GM21423 (cell line): Measurements from ENCODE around the gene RIOK2.
"Not testable (repeated sequence)": the region's sequence is repeated elsewhere in the genome, so short reads cannot be mapped to it uniquely, and the experiment has no call there.

Source experiments
- ATAC-seq: cut with Tn5 transposase; IDR thresholded peaks from one replicate; pipeline ENCODE4 v1.9.1; 2021; ENCODE audit warnings: mild to moderate bottlenecking, moderate library complexity; ENCODE audit not compliant: unreplicated experiment

The RIOK2 gene

GRCh38 chr5:97183100-97183929 lies at the start of gene RIOK2:
Gene RIOK2 (minus strand): TSS chr5:97183247. CDS start chr5:97183191, 56 bp downstream.
- ATAC-seq: peak; percentile 88

- ATAC-seq: no peak
These were observed 48.1 kb upstream of the RIOK2 start for GRCh38 chr5:97231025-97231636.

- no peak for ATAC-seq
These were observed 46.7 kb upstream of the RIOK2 start for GRCh38 chr5:97229688-97230285.

- ATAC-seq: no peak
These were observed 46.1 kb upstream of the RIOK2 start for GRCh38 chr5:97229196-97229595.

- no peak for ATAC-seq
These were observed 42.2 kb upstream of the RIOK2 start for GRCh38 chr5:97225222-97225621.

GRCh38 chr5:97224112-97224750 lies 41.2 kb upstream of the RIOK2 start:
- ATAC-seq: no peak

GRCh38 chr5:97223596-97223995 lies 40.5 kb upstream of the RIOK2 start:
- no peak for ATAC-seq

GRCh38 chr5:97209343-97209742 lies 26.3 kb upstream of the RIOK2 start:
- no peak for ATAC-seq

- ATAC-seq: no peak
These were observed 25.7 kb upstream of the RIOK2 start for GRCh38 chr5:97208714-97209113.

- ATAC-seq: no peak
These were observed 25.2 kb upstream of the RIOK2 start for GRCh38 chr5:97208184-97208713.

- no peak for ATAC-seq
These were observed 11.3 kb upstream of the RIOK2 start for GRCh38 chr5:97194366-97194765.

GRCh38 chr5:97193355-97193688 lies 10.3 kb upstream of the RIOK2 start:
- ATAC-seq: no peak

GRCh38 chr5:97192580-97193354 lies 9.7 kb upstream of the RIOK2 start:
- peak; percentile 89 for ATAC-seq

GRCh38 chr5:97191893-97192292 lies 8.8 kb upstream of the RIOK2 start:
- ATAC-seq: no peak

- not testable (repeated sequence) for ATAC-seq
These were observed 6.5 kb upstream of the RIOK2 start for GRCh38 chr5:97189523-97189922.

GRCh38 chr5:97183930-97184213 lies 825 bp upstream of the RIOK2 start:
- ATAC-seq: no peak

- no peak for ATAC-seq
These were observed 412 bp downstream of the RIOK2 start for GRCh38 chr5:97182571-97183099.

- ATAC-seq: no peak
These were observed 1.0 kb downstream of the RIOK2 start for GRCh38 chr5:97181856-97182545.

GRCh38 chr5:97179457-97179856 lies 3.6 kb downstream of the RIOK2 start:
- not testable (repeated sequence) for ATAC-seq

- no peak for ATAC-seq
These were observed 10.8 kb downstream of the RIOK2 start for GRCh38 chr5:97172227-97172626.
